Fibroblast of skin of right biceps (primary cell): ENCODE results near the gene STXBP1.
"Not testable (repeated sequence)": the region's sequence is repeated elsewhere in the genome, so short reads cannot be mapped to it uniquely, and the experiment has no call there.

Experiments used
- DNase-seq: peaks from one replicate; pipeline ENCODE4 v3.0.0-alpha.2; 2013

The STXBP1 gene

DNA sequence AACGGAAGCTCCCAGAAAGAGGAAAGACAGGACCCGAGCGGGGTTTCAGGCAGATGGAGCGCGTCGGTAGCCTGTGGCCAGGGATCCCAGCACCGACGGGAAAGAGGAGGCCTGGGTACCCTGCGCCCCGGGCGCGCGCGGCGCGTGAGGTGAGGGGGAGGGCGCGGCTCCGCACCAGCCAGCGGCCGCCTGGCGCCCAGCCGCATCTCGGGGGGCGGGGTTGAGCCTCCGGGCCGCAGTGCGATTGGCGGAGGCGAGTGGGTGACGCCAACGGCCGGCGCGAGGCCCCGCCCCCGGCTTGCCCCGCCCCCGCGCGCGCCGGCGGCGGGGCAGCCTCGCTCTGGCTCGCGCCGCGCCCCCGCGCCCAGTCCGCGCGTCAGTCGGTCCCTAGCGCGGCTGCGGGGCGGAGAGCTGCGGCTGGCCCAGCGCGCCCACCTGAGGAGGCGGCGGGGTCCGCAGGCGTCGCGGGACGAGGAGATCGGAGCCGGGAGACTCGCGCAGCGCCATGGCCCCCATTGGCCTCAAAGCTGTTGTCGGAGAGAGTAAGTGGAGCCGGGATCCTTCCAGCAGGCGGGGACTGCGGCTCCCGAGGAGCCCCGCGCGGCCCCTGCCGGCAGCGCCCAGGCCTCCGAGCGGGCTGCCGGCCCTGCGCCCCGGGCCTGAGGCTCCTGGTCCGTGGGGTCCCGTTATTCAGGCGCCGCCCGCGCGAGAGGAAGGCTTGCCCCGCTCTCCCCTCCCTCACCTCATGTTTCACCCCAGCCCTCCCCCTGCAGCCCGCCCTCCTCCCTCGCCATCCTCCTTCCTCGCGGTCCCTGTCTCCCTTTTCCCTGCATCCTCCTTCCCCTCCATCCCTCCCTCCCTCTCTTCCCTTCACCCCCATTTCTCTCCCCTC lies at the start of gene STXBP1:
Gene STXBP1, plus strand, starts transcription at position 379 of the 892 bp plus-strand sequence. Its CDS starts 127 bp downstream, at position 506.
- peak; percentile 81 for DNase-seq

DNA sequence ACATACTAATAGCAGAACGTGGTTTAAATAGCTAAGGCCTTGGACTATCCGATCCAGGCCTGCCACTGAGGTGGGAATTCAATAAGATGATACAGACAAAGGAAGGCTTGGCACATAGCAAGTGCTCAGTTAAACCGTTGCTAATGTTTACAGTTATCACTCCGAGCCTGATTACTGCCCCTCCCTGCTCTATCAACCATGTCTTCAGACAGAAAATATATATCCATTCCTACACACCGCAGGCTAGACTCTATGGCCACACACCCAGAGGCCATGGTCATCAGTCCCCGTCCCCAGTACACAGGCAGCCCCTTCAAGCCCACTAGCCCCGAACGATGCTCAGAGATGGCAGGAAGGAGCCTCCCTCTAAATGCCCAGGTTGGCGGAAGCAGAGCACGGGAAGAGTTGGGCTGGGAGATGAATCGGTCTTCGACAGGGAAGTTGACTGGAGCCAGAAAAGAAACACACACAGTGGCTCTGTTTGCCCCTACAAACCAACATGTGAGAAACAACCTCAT lies 49.7 kb upstream of the STXBP1 start:
- no peak for DNase-seq

DNA sequence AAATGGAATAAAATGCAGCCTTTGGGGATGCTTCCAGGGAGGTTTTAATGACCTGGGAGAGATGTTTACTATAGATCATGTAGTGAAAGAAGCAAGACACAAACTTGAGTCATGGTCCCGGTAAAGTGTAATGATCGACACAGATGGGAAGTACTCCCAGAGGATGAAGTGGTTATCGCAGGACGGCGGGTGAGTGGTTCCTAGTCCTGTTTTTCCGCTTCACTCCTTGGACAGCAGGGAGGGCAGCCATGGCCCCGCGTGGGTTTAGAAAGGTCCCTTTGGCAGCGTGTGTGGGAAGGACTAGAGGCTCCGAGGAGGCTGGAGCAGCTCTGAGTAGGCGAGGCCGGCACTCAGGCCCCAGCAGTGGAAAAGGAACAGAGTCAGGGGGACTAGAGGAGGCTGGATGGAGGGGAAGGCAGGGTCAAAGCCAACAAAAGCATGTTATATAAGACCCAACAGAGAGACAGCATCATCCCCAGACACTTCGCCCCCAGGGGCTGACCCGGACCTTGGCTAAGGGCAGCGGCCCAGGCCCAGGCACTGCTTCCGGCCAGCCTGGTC lies 49.2 kb upstream of the STXBP1 start:
- DNase-seq, result peak; percentile 74

DNA sequence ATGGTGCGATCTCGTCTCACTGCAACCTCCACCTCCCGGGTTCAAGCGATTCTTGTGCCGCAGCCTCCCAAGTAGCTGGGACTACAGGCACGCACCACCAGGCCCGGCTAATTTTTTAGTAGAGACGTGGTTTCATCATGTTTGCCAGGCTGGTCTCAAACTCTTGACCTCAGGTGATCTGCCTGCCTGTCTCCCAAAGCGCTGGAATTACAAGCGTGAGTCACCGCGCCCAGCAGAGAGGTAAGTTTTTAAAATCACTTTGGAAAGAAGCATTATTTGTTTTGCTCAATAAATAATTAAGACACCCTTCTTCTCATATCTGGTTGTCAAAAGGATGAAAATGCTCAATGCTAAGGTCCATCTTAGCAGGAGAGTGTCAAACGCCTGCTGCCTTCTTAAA lies 48.5 kb upstream of the STXBP1 start:
- no peak for DNase-seq

DNA sequence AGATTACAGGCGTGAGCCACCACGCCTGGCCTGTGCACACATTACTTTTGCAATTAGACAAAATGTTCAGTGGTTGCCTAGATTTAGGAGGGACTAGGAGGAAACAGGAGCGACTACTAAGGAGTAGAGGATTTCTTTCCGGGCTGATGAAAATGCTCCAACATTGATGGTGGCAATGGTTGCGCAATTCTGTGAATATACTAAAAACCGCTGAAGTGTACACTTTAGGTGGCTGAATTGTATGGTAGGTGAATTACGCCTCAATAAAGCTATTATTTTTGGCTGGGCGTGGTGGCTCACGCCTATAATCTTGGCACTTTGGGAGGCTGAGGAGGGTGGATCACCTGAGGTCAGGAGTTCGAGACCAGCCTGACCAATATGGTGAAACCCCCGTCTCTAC lies 46.8 kb upstream of the STXBP1 start:
- no peak for DNase-seq

DNA sequence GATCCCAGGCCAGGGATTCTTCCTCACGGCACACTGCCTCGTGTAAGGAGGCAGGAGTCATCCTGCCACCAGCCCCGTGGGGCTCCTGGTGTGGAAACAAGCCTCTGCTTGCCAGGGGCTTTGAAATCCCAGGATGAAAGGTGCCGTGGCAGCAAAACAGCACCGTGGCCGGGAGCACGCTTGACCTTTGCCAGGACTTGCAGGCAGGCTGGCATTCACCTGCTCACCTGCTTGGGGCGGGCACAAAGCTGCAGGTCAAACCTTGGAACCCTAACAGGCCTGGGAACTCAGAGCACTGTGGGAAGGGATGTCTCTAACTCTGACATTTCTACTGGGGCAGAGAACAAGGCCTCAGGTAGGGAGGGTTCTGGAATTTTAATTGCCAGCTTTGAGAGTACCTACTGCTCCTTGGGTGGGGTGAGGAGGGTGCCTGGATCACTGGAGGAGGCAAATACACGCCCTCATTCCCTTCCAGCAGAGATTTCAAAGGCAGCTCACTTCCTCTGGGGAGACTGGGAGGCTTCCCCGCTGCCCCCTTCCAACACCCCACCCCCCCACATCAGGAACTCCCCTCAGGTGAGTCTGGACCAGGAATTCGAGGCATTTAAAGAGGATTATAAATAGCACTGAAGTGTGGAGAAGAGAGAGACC lies 45.6 kb upstream of the STXBP1 start:
- DNase-seq, result no peak

DNA sequence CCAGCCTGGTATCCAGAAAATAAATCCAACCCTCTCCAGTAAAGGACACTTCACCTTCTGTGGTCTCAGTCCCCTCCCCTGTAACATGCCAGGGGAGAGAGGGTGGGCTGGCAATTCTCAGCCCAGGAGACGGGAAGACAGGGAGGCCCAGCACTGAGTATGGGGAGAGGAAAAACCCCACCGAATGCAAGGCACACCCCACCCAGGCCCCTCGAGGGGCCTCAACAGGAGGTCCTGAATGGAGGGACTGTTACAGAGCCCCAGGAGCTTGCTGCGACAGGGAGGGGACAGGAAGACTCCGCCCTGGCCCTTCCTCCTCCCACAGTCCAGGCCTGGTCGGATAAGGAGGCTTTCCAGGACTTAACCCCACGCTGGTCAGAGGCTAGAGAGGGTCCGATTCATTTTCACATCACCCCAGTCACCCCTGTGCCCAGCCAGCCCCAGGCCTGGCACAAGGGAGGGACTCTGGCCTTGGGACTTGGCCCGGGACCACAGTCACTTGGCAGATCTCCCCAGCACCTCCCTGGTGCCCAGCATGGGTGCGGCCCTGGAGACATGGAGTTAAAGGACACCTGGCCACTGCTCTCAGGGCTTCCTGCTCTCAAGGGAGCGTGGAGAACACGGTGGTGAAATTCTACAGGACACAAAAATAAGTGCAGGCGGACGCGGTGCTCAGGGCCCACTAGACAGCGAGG lies 44.9 kb upstream of the STXBP1 start:
- DNase-seq, result no peak

DNA sequence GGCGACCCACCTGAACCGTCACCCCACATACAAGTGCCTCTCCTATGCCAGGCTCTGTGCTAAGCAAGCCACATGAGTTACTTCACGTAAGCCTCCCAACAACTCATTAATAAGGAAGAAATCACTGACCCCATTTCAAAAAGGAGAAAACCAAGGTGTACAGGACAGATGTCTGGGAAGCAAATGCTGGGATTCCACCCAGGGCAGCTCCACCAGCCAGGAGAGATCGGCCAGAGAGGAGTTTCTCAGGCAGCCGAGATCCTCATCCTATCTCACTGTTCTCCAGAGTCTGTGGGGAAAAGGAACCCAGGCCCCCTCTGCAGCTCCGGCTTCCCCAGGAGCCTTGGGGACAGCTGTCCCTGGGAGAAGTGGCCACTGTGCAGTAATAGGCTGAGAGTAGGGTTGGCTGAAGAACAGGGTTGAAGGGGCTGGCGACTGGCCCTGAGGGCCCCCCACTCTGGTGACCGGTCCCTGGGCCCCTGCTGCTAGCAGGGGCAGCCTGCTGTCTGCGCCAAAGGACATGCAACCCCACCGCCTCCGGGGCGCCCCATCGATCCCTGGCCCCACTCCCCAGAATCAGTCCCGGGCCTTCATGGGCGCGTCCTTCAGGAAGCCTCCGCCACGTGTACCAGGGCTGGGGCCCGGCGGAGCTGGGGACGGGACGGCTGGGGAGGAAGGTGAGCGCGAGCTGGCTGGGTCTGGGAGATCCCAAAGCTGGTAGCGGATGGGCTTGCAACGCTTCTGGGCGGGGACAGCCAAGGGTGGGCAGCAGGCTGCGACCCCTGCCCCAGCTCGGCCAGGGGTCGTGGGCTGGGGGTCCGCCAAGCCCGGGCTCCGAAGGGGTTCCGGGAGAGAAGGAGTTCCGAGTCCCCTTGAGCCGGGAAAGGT lies 44.1 kb upstream of the STXBP1 start:
- DNase-seq, result no peak

DNA sequence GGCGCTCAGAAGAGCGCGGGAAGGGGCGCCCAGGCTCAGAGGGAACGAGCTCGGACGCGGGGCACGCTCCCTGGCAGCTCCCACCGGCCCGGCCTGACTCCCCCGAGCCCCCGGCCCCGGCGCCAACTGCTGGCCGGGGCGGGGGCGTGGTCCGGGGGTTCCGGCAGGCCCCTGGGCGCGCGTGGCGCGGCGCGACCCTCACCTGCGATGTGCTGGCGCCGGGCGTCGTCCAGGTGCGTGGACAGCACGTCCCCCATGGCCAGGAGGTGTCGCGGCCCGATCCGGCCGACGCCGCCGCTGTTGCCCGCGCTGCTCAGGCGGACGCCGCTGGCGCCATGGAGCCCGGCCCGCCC lies 43.5 kb upstream of the STXBP1 start:
- no peak for DNase-seq

DNA sequence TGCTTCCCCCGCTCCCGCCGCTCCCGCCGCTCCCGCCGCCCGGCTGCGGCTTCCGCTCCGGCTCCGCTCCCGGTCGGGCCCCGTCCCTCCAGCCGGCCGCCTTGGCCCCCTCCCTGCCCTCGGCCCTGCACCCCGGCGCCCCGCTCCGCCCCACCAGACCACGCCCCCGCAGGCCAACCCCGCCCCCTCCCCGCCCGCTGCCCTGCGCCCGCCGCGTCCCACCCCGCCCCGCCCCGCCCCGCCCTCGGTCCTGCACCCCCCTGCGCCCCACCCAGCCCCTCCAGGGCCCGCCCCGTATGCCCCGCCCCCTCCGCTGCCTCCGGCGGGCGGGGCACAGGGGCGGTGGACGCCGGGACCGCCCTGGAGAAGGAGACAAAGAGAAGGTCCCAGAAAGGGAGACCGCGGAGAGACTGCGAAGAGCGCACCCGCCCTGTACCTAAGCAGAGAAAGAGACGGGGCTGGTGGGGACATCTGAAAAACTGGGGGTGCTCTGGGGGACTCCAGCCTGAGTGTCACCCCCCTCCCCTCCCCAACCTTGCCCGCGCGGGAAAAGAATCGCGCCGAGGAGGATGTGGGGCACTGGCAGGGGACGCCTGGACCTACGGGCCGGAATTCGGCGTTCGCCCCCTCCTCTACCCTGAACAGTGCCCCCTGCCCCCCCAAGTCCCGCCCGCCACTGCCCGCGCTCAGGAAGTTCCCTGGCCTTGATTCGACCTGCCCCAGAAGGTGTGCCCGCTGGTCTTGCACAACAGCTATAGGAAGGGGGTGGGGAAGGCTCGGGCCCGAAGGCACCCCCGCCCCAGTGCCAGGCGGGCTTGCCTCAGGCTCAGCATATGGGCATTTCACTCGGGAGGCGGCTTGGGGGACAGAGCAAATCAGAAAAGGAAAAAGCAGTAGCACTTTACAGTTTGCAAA lies 42.8 kb upstream of the STXBP1 start:
- DNase-seq, result peak; percentile 92

DNA sequence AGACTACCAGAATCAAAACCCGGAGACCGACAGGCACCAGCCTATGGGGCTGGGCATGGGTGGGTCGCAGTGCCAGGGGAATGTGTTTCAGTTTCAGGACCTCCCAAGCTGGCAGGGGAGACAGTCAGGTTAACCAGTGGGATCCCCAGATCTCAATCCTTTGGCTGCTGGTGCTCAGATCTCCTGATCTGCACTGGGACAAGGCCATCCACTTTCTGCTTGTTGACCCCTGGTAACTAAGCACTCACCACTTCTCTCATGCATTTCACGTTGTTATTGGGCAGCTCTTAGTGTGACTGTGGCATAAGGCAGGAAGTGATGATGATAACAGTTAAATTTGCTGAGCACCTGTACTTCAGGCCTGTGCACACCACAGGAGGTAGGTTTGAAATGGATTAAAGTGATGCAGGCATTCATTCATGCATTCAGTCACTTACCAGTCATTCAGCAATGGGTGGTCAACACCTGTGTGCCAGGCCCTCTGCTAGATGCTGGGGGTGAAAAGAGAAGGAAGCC lies 42.1 kb upstream of the STXBP1 start:
- DNase-seq, result no peak

DNA sequence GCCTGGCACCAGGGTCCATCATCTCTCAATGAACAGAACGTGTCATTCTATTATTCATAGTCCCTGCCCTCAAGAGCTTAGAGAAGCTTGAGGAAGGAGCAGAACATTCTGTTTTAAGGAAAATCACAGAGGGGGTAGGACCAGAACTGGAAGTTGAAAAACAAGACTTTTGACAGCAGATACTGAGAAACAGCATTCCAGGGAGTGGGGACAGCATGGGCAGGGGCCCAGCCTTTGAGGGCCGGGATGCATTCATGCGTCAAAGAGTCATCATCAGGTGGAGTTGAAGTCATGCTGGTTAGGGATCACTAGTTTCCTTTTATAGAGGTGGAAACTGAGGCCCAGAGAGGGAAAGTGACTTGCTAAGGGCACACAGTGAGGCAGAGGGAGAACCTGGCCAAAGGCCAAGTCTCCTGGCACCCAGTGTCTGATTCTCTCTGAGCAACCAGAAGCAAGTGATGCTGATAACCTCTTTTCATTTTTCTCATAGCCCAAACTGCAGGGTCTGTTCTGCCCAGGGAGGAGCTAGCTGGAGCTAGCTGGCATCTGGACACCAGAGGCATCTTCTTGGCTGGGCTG lies 41.5 kb upstream of the STXBP1 start:
- DNase-seq, result no peak

DNA sequence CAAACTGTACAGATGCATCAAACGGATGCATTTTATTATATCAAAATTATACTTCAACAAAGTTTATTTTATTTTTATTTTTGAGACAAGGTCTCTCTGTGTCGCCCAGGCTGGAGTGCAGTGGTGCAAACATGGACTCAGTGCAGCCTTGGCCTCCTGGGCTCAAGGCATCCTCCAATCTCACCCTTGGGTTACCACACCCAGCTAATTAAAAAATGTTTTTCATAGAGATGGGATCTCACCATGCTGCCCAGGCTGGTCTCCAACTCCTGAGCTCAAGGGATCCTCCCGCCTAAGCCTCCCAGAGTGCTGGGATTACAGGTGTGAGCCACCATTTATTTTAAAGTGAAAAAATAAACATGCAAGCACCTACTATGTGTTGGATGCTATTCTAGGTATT lies 40.1 kb upstream of the STXBP1 start:
- no peak for DNase-seq

DNA sequence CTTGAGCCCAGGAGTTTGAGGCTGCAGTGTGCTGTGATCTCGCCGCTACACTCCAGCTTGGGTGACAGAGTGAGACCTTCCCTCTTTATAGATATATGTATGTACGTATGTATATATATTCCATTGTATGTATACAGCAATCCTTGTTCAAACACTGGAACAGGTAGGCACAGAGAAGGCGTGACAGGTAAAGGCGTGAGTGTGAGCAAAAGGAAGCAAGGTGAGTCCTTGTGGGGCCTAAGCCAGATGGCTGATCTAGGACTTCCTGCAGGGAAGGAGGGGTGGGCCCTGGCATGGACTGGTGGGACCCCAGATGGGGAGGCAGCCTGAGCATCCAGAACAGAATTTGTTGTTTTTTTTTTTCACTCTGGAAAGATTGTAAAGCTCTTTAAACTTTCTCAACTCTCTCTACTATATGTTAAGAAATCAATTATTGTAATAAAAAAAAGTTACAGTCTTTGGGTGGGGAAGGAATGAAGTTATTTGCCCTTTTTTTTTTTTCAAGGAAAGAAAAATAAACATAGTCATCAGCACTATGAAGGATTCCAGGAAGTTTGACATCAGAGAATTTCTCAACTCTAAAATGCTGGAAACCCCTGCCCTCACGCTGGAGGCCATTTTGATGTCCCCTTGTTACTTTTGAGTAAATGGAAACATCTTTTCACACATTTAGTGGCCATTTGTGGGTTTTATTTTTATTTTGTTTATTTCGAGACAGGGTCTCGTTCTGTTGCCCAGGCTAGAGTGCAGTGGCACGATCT lies 38.9 kb upstream of the STXBP1 start:
- DNase-seq, result peak; percentile 81

DNA sequence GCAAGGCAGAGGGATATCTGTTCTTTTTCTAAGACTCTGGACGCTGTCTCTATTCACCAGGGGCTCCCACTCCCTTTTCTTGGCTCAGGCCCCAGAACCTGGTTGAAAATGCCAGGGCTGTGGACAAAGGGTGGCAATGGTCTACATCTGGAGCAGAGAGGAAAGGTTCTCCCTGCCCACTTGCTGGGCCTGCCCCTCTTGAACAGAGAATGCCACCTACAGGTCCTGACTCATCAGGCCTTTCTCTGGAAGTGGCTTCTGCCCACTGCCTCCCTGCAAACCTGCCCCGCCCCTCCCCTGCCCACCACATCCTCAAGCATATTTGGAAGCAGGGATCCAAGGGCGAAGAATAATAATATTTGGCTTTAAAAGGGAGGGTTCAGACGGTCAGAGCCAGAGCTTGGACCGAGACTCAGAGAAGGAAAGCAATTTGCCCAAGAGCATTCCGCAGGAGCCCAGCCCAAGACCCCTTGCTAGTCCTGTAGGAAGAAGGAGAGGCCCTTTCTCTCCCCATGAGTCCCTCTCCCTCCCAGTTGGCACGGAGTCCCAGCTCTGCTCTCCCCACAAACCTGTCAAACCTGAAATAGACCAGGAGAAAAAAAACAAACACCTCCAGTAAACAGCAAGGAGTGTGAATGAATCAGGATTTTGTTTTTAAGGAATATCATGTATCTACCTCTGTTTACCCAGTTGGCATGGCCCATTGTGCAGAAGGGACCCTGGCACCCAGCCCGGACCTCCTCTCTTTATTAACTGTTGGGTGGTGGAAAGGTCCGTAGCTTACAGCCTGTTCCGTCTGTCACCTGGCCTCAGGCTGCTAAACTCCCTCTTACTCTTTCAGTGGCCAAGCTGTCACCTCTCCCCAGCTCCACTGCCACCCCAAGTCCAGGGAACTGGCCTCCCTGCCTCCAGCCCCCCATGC lies 37.7 kb upstream of the STXBP1 start:
- peak; percentile 34 for DNase-seq

DNA sequence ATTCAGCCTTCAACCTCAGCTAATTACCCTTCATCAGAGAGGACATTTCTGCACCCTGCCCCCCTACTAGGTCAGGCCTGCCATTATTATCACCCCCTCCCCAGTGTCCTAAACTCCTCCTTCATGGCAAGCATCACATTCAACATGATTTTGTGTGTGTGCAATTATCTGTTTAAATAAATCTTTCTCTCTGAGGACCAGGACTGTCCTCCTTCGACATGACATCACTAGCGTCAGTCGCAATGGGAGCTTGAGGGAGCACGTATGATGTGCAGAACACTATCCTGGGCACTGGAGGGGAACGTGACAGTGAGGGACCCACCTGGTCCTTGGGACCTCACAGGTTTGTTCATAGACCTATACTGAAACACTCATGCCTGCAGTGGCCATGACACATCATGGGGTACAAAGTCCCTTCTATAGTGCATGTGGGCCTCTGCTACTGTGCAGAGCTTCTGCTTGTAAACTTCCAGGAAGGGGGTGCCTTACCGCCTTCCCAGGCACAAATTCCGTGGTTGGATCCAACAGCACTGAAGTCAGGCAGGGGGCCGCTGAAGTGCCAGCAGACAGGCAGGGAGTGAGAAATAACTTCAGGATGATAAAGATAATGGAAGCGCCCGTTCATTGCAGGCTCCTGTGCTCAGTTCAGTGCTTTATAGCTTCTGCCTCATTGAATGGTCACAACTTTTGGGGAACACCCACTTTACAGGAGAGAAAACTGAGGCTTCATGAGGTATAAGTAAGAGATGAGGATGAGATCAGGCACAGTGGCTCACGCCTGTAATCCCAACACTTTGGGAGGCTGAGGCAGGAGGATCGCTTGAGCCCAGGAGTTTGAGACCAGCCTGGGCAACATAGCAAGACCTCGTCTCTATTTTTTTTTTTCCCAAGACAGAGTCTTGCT lies 36.0 kb upstream of the STXBP1 start:
- peak; percentile 37 for DNase-seq

DNA sequence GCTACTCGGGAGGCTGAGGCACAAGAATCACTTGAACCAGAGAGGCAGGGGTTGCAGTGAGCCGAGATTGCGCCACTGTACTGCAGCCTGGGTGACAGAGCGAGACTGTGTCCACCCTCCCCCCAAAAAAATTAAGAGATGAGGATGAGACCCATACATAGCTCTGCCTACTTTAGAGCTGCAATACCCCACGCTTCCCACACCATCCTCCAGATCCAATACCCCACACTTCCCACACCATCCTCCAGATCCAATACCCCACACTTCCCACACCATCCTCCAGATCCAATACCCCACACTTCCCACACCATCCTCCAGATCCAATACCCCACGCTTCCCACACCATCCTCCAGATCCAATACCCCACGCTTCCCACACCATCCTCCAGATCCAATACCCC lies 34.9 kb upstream of the STXBP1 start:
- DNase-seq, result not testable (repeated sequence)

DNA sequence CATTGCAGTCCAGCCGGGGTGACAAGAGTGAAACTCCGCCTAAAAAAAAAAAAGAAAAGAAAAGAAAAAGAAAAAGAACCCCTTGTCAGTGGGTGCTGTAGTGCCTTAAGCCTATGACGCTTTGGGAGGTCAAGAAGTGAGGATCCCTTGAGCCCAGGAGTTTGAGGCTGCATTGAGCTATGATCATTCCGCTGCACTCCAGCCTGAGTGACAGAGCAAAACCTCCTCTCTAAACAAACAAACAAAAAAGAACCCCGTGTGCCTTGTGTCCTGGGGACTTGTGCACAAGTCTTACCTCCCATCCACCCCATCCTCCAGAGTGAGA lies 33.5 kb upstream of the STXBP1 start:
- no peak for DNase-seq
